Pancreas (tissue), 10 donors: ENCODE results near the gene TWF2. TPM values are rescaled to one million over a fixed set of nuclear protein-coding genes. Genes with fewer than 3 reads are reported as not detected.

Experiments used
- ATAC-seq, 4 donors: fragments of 200-7000 bp; cut with Tn5 transposase; one replicate each; pipeline versions ENCODE4 v1.8.0 to v1.9.1; 2020; ENCODE audit warnings: mild to moderate bottlenecking in 4 of 4, moderate library complexity in 4 of 4
- DNase-seq, 6 donors: peaks; one replicate each; pipeline ENCODE4 v3.0.0-alpha.2; 2020
- FAIRE-seq: peaks from 2 replicates; lab custom pipeline; 2012; peaks lifted over from hg19 to GRCh38; lab: Jason Lieb, UNC
- H3K27ac ChIP-seq, 4 donors: fragments of 200-600 bp; sonication (generic); 1 replicate in 3 of 4; 2 replicates in 1 of 4; pipeline versions ENCODE4 v1.5.0 to v1.8.0; 2020
- H3K27me3 ChIP-seq, 4 donors: fragments of 200-600 bp; one replicate each; pipeline ENCODE4 v1.8.0; 2021
- H3K36me3 ChIP-seq, 3 donors: fragments of 200-600 bp; sonication (generic) in 1 of 3; one replicate each; pipeline versions ENCODE4 v1.5.0 to v1.8.0; 2020 to 2021
- H3K4me1 ChIP-seq, 3 donors: fragments of 200-600 bp; one replicate each; pipeline ENCODE4 v1.8.0; 2021
- H3K4me3 ChIP-seq, 4 donors: fragments of 200-600 bp; sonication (generic) in 2 of 4; one replicate each; pipeline versions ENCODE4 v1.5.0 to v1.8.0; 2020 to 2021
- H3K9me3 ChIP-seq, 4 donors: fragments of 200-600 bp; one replicate each; pipeline ENCODE4 v1.8.0; 2021
- CTCF ChIP-seq, 4 donors: fragments of 200-600 bp; sonication (generic) in 3 of 4; IDR thresholded peaks; one replicate each; pipeline versions ENCODE4 v1.5.0 to v1.8.0; 2021; ENCODE audit warnings: antibody characterized with exemption in 4 of 4
- WGBS, 2 donors: extraction: QIAGEN DNeasy Blood & Tissue Kit; methylation state at CpG; one replicate each; pipeline ENCODE4 v1.1.7; 2013; 5-methylcytosine and 5-hydroxymethylcytosine counted together
- intact Hi-C, 3 donors: fragments of 100-400 bp; cut with DNase I; formaldehyde crosslinking; loops; one replicate each; pipeline versions ENCODE4 v1.11.1 to v1.14.2; 2022
- polyA plus RNA-seq, 2 donors: library from polyadenylated mRNA; stranded (reverse); fragments of 200-250 nt; gene quantifications; one replicate each; pipeline ENCODE4 v1.2.3, GENCODE V29; 2013
- total RNA-seq, 6 donors: library from RNA; stranded (reverse); fragmentation: NEBNext Ultra II Directional in 4 of 6; extraction: Animal tissue kit (Norgen Biotek cat#: 25700) in 4 of 6; gene quantifications; one replicate each; pipeline versions ENCODE4 v1.2.1 to v1.2.4, GENCODE V29; 2021 to 2023
- donor health status: healthy with polysubstance abuse.
- donor health status: DM: no; HTN: no; CAD: no; lungs with moderate emphysema.
- donor health status: DM: no; HTN: no; CAD: no.
- donor health status: control.
- donor health status: control.
- donor health status: Bipolar disorder and iron deficiency.
- donor health status: DM: yes; HTN: yes; CAD: no.
- donor health status: DM: no; HTN: no; CAD: no.
- donor health status: DM: no; HTN: no; CAD: no.
- donor health status: DM: yes; HTN: yes; CAD: no.

The TWF2 gene
- total and polyA plus RNA-seq, 8 donors, result 8.9 to 26.8 (median 12.3) TPM

- ATAC-seq, result no peak
- peaks cover 0 to 8% (median 0%) of the 10 kb centered on the region in 3 donors for H3K4me1 ChIP-seq
- no peak overlapping the region for H3K4me3 ChIP-seq
- WGBS, 2 donors, result 80 to 85% methylated on average over 6 of the region's 6 CpGs
- H3K27me3 ChIP-seq, result no peaks in the 10 kb centered on the region
- no peak for FAIRE-seq
- H3K9me3 ChIP-seq, result no peaks in the 10 kb centered on the region
- intact Hi-C loops, result no loop called here
- no peak overlapping the region for H3K27ac ChIP-seq
- peaks cover 0 to 74% (median 26%) of the 10 kb centered on the region in 3 donors for H3K36me3 ChIP-seq
- TF ChIP-seq CTCF (IDR thresholded peaks at IDR 0.05), result no peak
- no peak for DNase-seq
Measured at GRCh38 chr3:52205727-52206372, 33.1 kb downstream of the TWF2 start.

- FAIRE-seq (no peak), DNase-seq (peak in 2 of 6 donors; percentile 45), ATAC-seq (peak; percentile 57 to 79 (median 70))
- no peaks in the 10 kb centered on the region for H3K27me3 ChIP-seq
- no peak overlapping the region for H3K27ac ChIP-seq
- peaks cover 0 to 64% (median 17%) of the 10 kb centered on the region in 3 donors for H3K36me3 ChIP-seq
- no peak for TF ChIP-seq CTCF (IDR thresholded peaks at IDR 0.05)
- no peaks in the 10 kb centered on the region for H3K9me3 ChIP-seq
- intact Hi-C loops, result no loop called here
- WGBS, 2 donors, result 66 to 70% methylated on average over 10 of the region's 10 CpGs
- peaks cover 0 to 8% (median 0%) of the 10 kb centered on the region in 3 donors for H3K4me1 ChIP-seq
- no peak overlapping the region for H3K4me3 ChIP-seq
Measured at GRCh38 chr3:52204337-52205073, 34.5 kb downstream of the TWF2 start.

GRCh38 chr3:52203701-52204100 lies 35.3 kb downstream of the TWF2 start:
- no peak for TF ChIP-seq CTCF (IDR thresholded peaks at IDR 0.05)
- Histone ChIP-seq H3K27ac (no peak overlapping the region), H3K36me3 (peaks cover 0 to 56% (median 17%) of the 10 kb centered on the region in 3 donors), H3K9me3 (no peaks in the 10 kb centered on the region), H3K4me1 (peaks cover 0 to 15% (median 3%) of the 10 kb centered on the region in 3 donors), H3K27me3 (no peaks in the 10 kb centered on the region), H3K4me3 (no peak overlapping the region)
- ATAC-seq (no peak), DNase-seq (no peak), FAIRE-seq (no peak)
- intact Hi-C loops, result no loop called here
- 86 to 89% methylated on average over 1 of the region's 1 CpG for WGBS, 2 donors

- FAIRE-seq (no peak), DNase-seq (peak in 1 of 6 donors; percentile 10), ATAC-seq (no peak)
- intact Hi-C loops, result no loop called here
- Histone ChIP-seq H3K36me3 (peaks cover 0 to 45% (median 9%) of the 10 kb centered on the region in 3 donors), H3K4me1 (peaks cover 0 to 18% (median 3%) of the 10 kb centered on the region in 3 donors), H3K9me3 (no peaks in the 10 kb centered on the region), H3K27ac (no peak overlapping the region), H3K4me3 (no peak overlapping the region), H3K27me3 (no peaks in the 10 kb centered on the region)
- 91 to 96% methylated on average over 4 of the region's 4 CpGs for WGBS, 2 donors
- no peak for TF ChIP-seq CTCF (IDR thresholded peaks at IDR 0.05)
Measured at GRCh38 chr3:52202384-52203077, 36.4 kb downstream of the TWF2 start.
